CD4-positive, alpha-beta T cell treated with Interferon alpha-2 for 1 hour (primary cell): Measurements from ENCODE around the gene C1orf50.
"Not testable (repeated sequence)": the region's sequence is repeated elsewhere in the genome, so short reads cannot be mapped to it uniquely, and the experiment has no call there.

Experiments used
- DNase-seq, 2 donors: peaks; one replicate each; pipeline ENCODE4 v3.0.0-alpha.2; 2020 to 2022

Gene C1orf50

GRCh38 chr1:42740851-42741580, 26.0 kb upstream of the C1orf50 start:
- DNase-seq, result no peak

GRCh38 chr1:42741706-42742105, 25.3 kb upstream of the C1orf50 start:
- no peak for DNase-seq

GRCh38 chr1:42742141-42742540, 24.9 kb upstream of the C1orf50 start:
- no peak for DNase-seq

GRCh38 chr1:42742617-42743316, 24.3 kb upstream of the C1orf50 start:
- DNase-seq, result no peak

- no peak for DNase-seq
Observed at GRCh38 chr1:42743317-42744147, 23.5 kb upstream of the C1orf50 start.

GRCh38 chr1:42744148-42744413, 23.0 kb upstream of the C1orf50 start:
- no peak for DNase-seq

- no peak for DNase-seq
Observed at GRCh38 chr1:42745851-42746250, 21.2 kb upstream of the C1orf50 start.

GRCh38 chr1:42746436-42747105, 20.5 kb upstream of the C1orf50 start:
- no peak for DNase-seq

GRCh38 chr1:42747125-42747524, 19.9 kb upstream of the C1orf50 start:
- DNase-seq, result peak in 1 of 2 donors; percentile 45

GRCh38 chr1:42748021-42748420, 19.0 kb upstream of the C1orf50 start:
- no peak for DNase-seq

- no peak for DNase-seq
Observed at GRCh38 chr1:42748461-42749410, 18.3 kb upstream of the C1orf50 start.

GRCh38 chr1:42750041-42750440, 17.0 kb upstream of the C1orf50 start:
- no peak for DNase-seq

GRCh38 chr1:42751511-42752070, 15.5 kb upstream of the C1orf50 start:
- DNase-seq, result not testable (repeated sequence)

- DNase-seq, result no peak
Observed at GRCh38 chr1:42752284-42752683, 14.8 kb upstream of the C1orf50 start.

GRCh38 chr1:42753070-42753469, 14.0 kb upstream of the C1orf50 start:
- DNase-seq, result no peak

- DNase-seq, result peak in 1 of 2 donors; percentile 42
Observed at GRCh38 chr1:42756956-42757891, 9.8 kb upstream of the C1orf50 start.

GRCh38 chr1:42757892-42758275, 9.2 kb upstream of the C1orf50 start:
- no peak for DNase-seq

GRCh38 chr1:42758641-42759040, 8.4 kb upstream of the C1orf50 start:
- no peak for DNase-seq

GRCh38 chr1:42759114-42759513, 7.9 kb upstream of the C1orf50 start:
- no peak for DNase-seq

GRCh38 chr1:42761567-42761966, 5.5 kb upstream of the C1orf50 start:
- no peak for DNase-seq

GRCh38 chr1:42762269-42762668, 4.8 kb upstream of the C1orf50 start:
- no peak for DNase-seq
